Sigmoid colon (tissue), 7 donors: Measurements from ENCODE around the gene TMED6. TPM values are rescaled to one million over a fixed set of nuclear protein-coding genes. Genes with fewer than 3 reads are reported as not detected.

Experiments
- DNase-seq: peaks from one replicate; pipeline ENCODE4 v3.0.0-alpha.2; 2019
- H3K27ac ChIP-seq, 4 donors: fragments of 200-600 bp; sonication (generic); one replicate each; pipeline ENCODE4 v1.5.1; 2016 to 2019; ENCODE audit warnings: mild to moderate bottlenecking in 1 of 4
- H3K27me3 ChIP-seq, 3 donors: fragments of 200-600 bp; sonication (generic); one replicate each; pipeline ENCODE4 v1.5.1; 2019; ENCODE audit warnings: mild to moderate bottlenecking in 1 of 3
- H3K36me3 ChIP-seq, 4 donors: fragments of 200-600 bp; sonication (generic); one replicate each; pipeline ENCODE4 v1.5.1; 2016 to 2019
- H3K4me1 ChIP-seq, 4 donors: fragments of 200-600 bp; sonication (generic); one replicate each; pipeline ENCODE4 v1.5.1; 2017 to 2019
- H3K4me3 ChIP-seq, 4 donors: fragments of 200-600 bp; sonication (generic); one replicate each; pipeline ENCODE4 v1.5.1; 2017 to 2019; ENCODE audit warnings: mild to moderate bottlenecking in 2 of 4, moderate library complexity in 1 of 4
- H3K9me3 ChIP-seq, 4 donors: fragments of 200-600 bp in 3 of 4; sonication (generic) in 3 of 4; one replicate each; pipeline versions ENCODE4 v1.5.1 to v1.6.1; 2013 to 2019
- EP300 ChIP-seq, 4 donors: sonication (generic); formaldehyde crosslinking; IDR thresholded peaks; one replicate each; pipeline ENCODE4 v1.6.1; 2017; ENCODE audit warnings: antibody characterized with exemption in 4 of 4
- POLR2A ChIP-seq, 2 donors: fragments of 450-650 bp; IDR thresholded peaks; one replicate each; pipeline ENCODE4 v1.6.1; 2016; ENCODE audit warnings: antibody characterized with exemption in 2 of 2, mild to moderate bottlenecking in 2 of 2, moderate library complexity in 2 of 2
- POLR2AphosphoS5 ChIP-seq, 4 donors: sonication (generic); formaldehyde crosslinking; IDR thresholded peaks; one replicate each; pipeline ENCODE4 v1.6.1; 2017; ENCODE audit warnings: antibody characterized with exemption in 4 of 4
- WGBS, 2 donors: extraction: QIAGEN DNeasy Blood & Tissue Kit; methylation state at CpG; one replicate each; pipeline ENCODE4 v1.1.7; 2013; 5-methylcytosine and 5-hydroxymethylcytosine counted together
- intact Hi-C: fragments of 100-400 bp; cut with DNase I; formaldehyde crosslinking; loops from one replicate; pipeline ENCODE4 v1.15.1; 2023
- polyA plus RNA-seq, 3 donors: library from polyadenylated mRNA; stranded (reverse); fragments of 200-250 nt; gene quantifications; one replicate each; pipeline ENCODE4 v1.2.3, GENCODE V29; 2013
- total RNA-seq, 4 donors: library from RNA; depleted of rRNA; stranded (reverse); fragments of >200 nt; gene quantifications; one replicate each; pipeline ENCODE4 v1.1.0, GENCODE V29; 2016
- TF ChIP-seq, protein P1 (sequence below), 4 experiments: fragments of 450-650 bp in 3 of 4; fragments of 200-600 bp in 1 of 4; IDR thresholded peaks; one replicate each; pipeline ENCODE4 v1.5.1; 2016 to 2019; ENCODE audit warnings: antibody characterized with exemption in 4 of 4, mild to moderate bottlenecking in 3 of 4, moderate library complexity in 2 of 4
- donor health status: healthy with polysubstance abuse.
- donor health status: Bipolar disorder and iron deficiency.
- donor health status: healthy.

The TMED6 gene
- total and polyA plus RNA-seq, 7 donors, result 4.2 to 4.6 TPM; not detected in 5

DNA sequence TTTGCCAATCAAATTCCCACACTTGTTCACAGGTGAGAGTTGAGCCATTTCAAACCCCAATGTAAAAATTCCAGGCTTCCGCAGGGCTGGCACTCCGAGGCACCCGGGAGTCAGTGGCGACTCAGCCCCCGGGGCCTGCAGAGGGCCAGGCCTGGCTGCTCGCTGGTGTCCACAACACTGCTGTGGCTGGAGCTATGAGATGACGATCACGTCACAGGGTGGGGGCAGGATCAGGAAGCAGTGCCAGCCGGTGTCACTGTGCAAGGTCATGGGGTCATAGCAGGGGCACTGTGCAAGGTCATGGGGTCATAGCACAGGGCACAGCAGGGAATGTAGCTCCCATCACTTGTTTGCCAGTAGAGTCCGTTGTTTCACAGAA lies 32.7 kb downstream of the TMED6 start:
- no peak overlapping the region for H3K27ac ChIP-seq
- no peaks in the 10 kb centered on the region for H3K27me3 ChIP-seq
- TF ChIP-seq EP300 (IDR thresholded peaks at IDR 0.05) (no peak), POLR2AphosphoS5 (IDR thresholded peaks at IDR 0.05) (no peak), POLR2A (IDR thresholded peaks at IDR 0.05) (no peak)
- TF ChIP-seq, protein P1, sequence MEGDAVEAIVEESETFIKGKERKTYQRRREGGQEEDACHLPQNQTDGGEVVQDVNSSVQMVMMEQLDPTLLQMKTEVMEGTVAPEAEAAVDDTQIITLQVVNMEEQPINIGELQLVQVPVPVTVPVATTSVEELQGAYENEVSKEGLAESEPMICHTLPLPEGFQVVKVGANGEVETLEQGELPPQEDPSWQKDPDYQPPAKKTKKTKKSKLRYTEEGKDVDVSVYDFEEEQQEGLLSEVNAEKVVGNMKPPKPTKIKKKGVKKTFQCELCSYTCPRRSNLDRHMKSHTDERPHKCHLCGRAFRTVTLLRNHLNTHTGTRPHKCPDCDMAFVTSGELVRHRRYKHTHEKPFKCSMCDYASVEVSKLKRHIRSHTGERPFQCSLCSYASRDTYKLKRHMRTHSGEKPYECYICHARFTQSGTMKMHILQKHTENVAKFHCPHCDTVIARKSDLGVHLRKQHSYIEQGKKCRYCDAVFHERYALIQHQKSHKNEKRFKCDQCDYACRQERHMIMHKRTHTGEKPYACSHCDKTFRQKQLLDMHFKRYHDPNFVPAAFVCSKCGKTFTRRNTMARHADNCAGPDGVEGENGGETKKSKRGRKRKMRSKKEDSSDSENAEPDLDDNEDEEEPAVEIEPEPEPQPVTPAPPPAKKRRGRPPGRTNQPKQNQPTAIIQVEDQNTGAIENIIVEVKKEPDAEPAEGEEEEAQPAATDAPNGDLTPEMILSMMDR (IDR thresholded peaks at IDR 0.05), result no peak
- H3K36me3 ChIP-seq, result peaks cover 62 to 97% (median 77%) of the 10 kb centered on the region in 4 donors
- no peaks in the 10 kb centered on the region for H3K9me3 ChIP-seq
- intact Hi-C loops, result no loop called here
- H3K4me3 ChIP-seq, result no peak overlapping the region
- H3K4me1 ChIP-seq, result peaks cover 0 to 4% (median 0%) of the 10 kb centered on the region in 4 donors
- peak; percentile 35 for DNase-seq
- WGBS, 2 donors, result 87 to 88% methylated on average over 10 of the region's 10 CpGs

DNA sequence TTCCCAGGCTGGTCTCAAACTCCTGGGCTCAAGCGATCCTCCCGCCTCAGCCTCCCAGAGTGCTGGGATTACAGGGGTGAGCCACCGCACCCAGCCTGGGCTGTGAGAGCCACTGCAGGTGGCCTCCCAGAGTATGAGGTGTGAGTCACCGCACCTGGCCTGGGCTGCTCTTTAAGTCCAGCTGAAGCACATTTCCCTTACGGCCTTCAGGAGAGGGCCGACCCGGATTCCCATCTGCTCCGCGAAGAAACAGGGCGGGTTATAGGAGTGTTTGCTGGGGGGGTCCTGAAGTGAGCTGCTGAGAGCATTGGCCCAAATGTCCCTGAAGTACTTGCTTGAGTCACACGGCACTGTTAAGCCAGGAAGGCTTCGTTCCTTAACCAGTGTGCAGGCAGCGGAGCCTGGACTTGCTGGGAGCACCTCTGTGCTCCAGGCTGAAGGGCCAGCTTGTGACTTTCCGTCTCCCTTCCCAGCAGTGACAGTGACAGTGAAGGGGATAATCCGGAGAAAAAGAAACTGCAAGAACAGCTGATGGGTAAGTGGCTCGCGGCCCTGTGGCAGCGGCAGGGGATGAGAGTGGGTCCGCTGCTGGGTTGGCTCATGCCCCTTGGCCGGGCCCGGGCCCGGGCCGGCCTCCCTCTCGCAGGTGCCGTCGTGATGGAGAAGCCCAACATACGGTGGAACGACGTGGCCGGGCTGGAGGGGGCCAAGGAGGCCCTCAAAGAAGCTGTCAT lies 33.2 kb downstream of the TMED6 start:
- intact Hi-C loops, result no loop called here
- no peak for DNase-seq
- H3K9me3 ChIP-seq, result no peaks in the 10 kb centered on the region
- TF ChIP-seq, protein P1 (IDR thresholded peaks at IDR 0.05), result no peak
- no peak for TF ChIP-seq EP300 (IDR thresholded peaks at IDR 0.05)
- no peak for TF ChIP-seq POLR2AphosphoS5 (IDR thresholded peaks at IDR 0.05)
- TF ChIP-seq POLR2A (IDR thresholded peaks at IDR 0.05), result no peak
- H3K4me1 ChIP-seq, result peaks cover 0 to 8% (median 2%) of the 10 kb centered on the region in 4 donors
- H3K36me3 ChIP-seq, result peaks cover 62 to 96% (median 75%) of the 10 kb centered on the region in 4 donors
- H3K27ac ChIP-seq, result no peak overlapping the region
- no peak overlapping the region for H3K4me3 ChIP-seq
- WGBS, 2 donors, result 96 to 97% methylated on average over 30 of the region's 30 CpGs
- H3K27me3 ChIP-seq, result no peaks in the 10 kb centered on the region

DNA sequence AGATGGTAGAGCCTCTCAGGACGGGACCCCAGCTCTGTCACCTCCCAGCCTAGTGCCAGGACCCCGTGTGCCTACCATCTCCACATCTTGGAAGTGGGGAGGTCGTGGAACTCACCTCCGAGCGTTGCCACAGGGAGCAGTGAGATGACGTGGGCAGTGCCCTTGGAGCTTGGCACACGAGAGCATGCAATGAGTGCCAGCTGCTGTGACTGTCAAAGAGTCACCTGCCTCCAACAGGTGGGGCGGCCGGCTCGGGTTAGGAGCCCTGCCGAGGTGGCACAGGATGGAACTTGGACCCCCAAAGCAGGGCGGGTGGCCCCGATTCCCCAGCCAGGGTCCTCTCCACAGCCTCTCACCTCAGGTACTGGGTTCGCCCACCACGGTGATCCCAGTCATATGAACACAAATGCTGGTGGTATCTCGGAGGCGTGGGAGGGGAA lies 35.0 kb downstream of the TMED6 start:
- H3K36me3 ChIP-seq, result peaks cover 46 to 81% (median 57%) of the 10 kb centered on the region in 4 donors
- H3K27me3 ChIP-seq, result no peaks in the 10 kb centered on the region
- peak; percentile 56 for DNase-seq
- TF ChIP-seq POLR2AphosphoS5 (IDR thresholded peaks at IDR 0.05) (no peak), POLR2A (IDR thresholded peaks at IDR 0.05) (no peak)
- peaks cover 0 to 24% (median 15%) of the 10 kb centered on the region in 4 donors for H3K4me1 ChIP-seq
- intact Hi-C loops, result no loop called here
- WGBS, 2 donors, result 93 to 96% methylated on average over 17 of the region's 17 CpGs
- H3K27ac ChIP-seq, result no peak overlapping the region
- no peak overlapping the region for H3K4me3 ChIP-seq
- no peaks in the 10 kb centered on the region for H3K9me3 ChIP-seq

DNA sequence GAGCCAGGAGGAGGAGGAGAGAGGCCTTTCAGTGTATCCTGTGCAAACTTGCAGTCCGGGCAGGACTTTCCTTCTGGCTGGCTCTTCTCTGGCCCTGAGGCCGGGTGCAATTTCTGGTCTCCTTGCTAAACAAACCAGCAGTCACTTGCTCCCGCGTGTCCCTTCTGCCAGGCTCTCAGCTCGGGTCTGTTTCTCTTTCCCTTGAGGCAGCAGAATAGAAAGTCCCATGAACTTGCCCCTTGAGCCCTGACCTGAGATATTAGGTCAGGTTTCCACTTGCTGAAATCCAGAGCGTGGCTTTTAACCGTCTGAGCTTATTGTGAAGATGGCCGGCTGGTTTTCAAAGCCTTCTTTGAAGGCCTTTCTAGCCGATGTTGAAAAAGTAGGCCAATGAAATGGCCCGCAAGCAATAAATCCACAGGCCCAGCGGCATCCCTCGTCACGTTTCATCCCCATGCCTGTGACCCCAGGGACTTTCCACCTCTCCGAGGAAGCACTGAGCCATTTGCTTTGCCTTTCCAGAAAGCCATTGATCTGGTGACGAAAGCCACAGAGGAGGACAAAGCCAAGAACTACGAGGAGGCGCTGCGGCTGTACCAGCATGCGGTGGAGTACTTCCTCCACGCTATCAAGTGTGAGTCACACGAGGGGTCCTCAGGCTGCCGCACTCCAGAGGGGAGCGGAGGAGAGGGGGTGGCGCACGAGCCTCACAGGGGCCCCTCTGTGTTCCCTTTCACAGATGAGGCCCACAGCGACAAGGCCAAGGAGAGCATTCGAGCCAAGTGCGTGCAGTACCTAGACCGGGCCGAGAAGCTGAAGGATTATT lies 35.9 kb downstream of the TMED6 start:
- Histone ChIP-seq H3K27me3 (no peaks in the 10 kb centered on the region), H3K4me3 (no peak overlapping the region), H3K9me3 (no peaks in the 10 kb centered on the region), H3K4me1 (peaks cover 0 to 25% (median 16%) of the 10 kb centered on the region in 4 donors), H3K27ac (no peak overlapping the region), H3K36me3 (peaks cover 37 to 72% (median 48%) of the 10 kb centered on the region in 4 donors)
- 93% methylated on average over 30 of the region's 30 CpGs for WGBS, 2 donors
- TF ChIP-seq, protein P1 (IDR thresholded peaks at IDR 0.05), result no peak
- TF ChIP-seq POLR2A (IDR thresholded peaks at IDR 0.05) (no peak), POLR2AphosphoS5 (IDR thresholded peaks at IDR 0.05) (no peak), EP300 (IDR thresholded peaks at IDR 0.05) (no peak)
- DNase-seq, result peak; percentile 44
- intact Hi-C loops, result no loop called here

DNA sequence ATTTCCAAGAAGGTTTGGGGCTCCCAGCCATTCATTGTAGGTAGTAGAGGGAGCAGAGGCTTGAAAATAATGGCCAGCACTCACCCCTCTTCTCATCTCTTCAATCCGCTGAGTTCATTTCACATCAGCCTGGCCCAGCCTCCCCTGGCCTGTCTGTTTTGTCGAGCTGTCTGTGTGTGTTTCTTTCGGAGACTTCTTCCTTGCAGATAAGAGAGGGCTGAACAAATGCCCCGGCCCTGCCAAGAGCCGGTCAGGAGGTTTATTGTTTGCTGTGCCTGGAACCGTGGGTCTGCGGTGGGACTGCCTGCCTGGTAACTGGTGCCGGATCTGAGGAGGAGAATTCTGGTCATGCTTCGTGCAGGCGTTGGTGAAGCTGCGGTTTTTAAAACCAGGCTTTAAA lies 37.1 kb downstream of the TMED6 start:
- intact Hi-C loops, result no loop called here

More for the DNA sequence above, 37.1 kb downstream of the TMED6 start:
- no peaks in the 10 kb centered on the region for H3K27me3 ChIP-seq
- no peaks in the 10 kb centered on the region for H3K9me3 ChIP-seq
- H3K27ac ChIP-seq, result no peak overlapping the region
- WGBS, 2 donors, result 92 to 94% methylated on average over 11 of the region's 11 CpGs
- peaks cover 25 to 60% (median 36%) of the 10 kb centered on the region in 4 donors for H3K36me3 ChIP-seq
- TF ChIP-seq, protein P1 (IDR thresholded peaks at IDR 0.05), result no peak
- no peak for TF ChIP-seq POLR2AphosphoS5 (IDR thresholded peaks at IDR 0.05)
- no peak for TF ChIP-seq EP300 (IDR thresholded peaks at IDR 0.05)
- TF ChIP-seq POLR2A (IDR thresholded peaks at IDR 0.05), result no peak
- DNase-seq, result peak; percentile 34
- peaks cover 0 to 28% (median 20%) of the 10 kb centered on the region in 4 donors for H3K4me1 ChIP-seq
- H3K4me3 ChIP-seq, result no peak overlapping the region
